GM12878 (cell line): ENCODE data around the gene MGLL. TPM values are rescaled to one million over a fixed set of nuclear protein-coding genes. Genes with fewer than 3 reads are reported as not detected.
A peak's percentile ranks its signal among the peaks of the same experiment; 100 is the strongest.

Experiments
- HDAC2 ChIP-seq: fragments of 200-600 bp; sonication (generic); IDR thresholded peaks from 2 replicates; pipeline ENCODE4 v1.6.1; 2017
- PAX5 ChIP-seq: IDR thresholded peaks from 2 replicates; pipeline ENCODE4 v1.6.1; 2011; ENCODE audit warnings: low read depth, low read length, borderline replicate concordance
- PAX8 ChIP-seq: fragments of 450-650 bp; IDR thresholded peaks from 2 replicates; pipeline ENCODE4 v1.6.1; 2017; ENCODE audit warnings: mild to moderate bottlenecking, moderate library complexity
- polyA plus RNA-seq, 11 experiments: library from polyadenylated mRNA; depleted of rRNA in 4 of 11; unstranded in 6 of 11; stranded (reverse) in 5 of 11; fragments of >200 nt; fragmentation: Nextera tagmentation in 4 of 11; fragmentation: Illumina TruSeq in 1 of 11; extraction: Ambion mirVana in 4 of 11; extraction: Trizol in 1 of 11; gene quantifications; 1 replicate in 1 of 11; 2 replicates in 10 of 11; pipeline versions ENCODE4 v1.2.1 to v1.2.3, GENCODE V29; 2011 to 2016; ENCODE audit warnings: inconsistent platforms in 2 of 11, missing spikeins in 2 of 11, low read depth in 1 of 11
- total RNA-seq, 4 experiments: library from RNA; depleted of rRNA in 3 of 4; stranded (reverse); fragments of >200 nt in 3 of 4; fragmentation: Illumina TruSeq in 1 of 4; extraction: Trizol in 1 of 4; gene quantifications; 2 replicates each; pipeline versions ENCODE4 v1.2.1 to v1.2.3, GENCODE V29; 2013 to 2021
- TF ChIP-seq, protein P1 (sequence below): IDR thresholded peaks from 2 replicates; pipeline ENCODE4 v1.6.1; 2011; ENCODE audit warnings: low read depth, low read length, improper control_type of control experiment, borderline replicate concordance
- TF ChIP-seq, protein P2 (sequence below): fragments of 450-650 bp; IDR thresholded peaks from 2 replicates; pipeline ENCODE4 v1.6.1; 2017; ENCODE audit warnings: antibody characterized with exemption, mild to moderate bottlenecking, moderate library complexity
- TF ChIP-seq, protein P3 (sequence below): fragments of 450-650 bp; IDR thresholded peaks from 2 replicates; pipeline ENCODE4 v1.6.1; 2017; ENCODE audit warnings: borderline replicate concordance
- TF ChIP-seq, protein P4 (sequence below): IDR thresholded peaks from 2 replicates; pipeline ENCODE4 v1.6.1; 2012; ENCODE audit warnings: mild to moderate bottlenecking, low read depth, low read length
- TF ChIP-seq, protein P5 (sequence below): fragments of 450-650 bp; IDR thresholded peaks from 2 replicates; pipeline ENCODE4 v1.6.1; 2017; ENCODE audit warnings: mild to moderate bottlenecking, moderate library complexity

The MGLL gene
- total and polyA plus RNA-seq, 10 of the 15 experiments (the other 5 are each of a cell fraction or from before 2014, with no cell fraction given): 44.9 to 177 (median 72.9) TPM

DNA sequence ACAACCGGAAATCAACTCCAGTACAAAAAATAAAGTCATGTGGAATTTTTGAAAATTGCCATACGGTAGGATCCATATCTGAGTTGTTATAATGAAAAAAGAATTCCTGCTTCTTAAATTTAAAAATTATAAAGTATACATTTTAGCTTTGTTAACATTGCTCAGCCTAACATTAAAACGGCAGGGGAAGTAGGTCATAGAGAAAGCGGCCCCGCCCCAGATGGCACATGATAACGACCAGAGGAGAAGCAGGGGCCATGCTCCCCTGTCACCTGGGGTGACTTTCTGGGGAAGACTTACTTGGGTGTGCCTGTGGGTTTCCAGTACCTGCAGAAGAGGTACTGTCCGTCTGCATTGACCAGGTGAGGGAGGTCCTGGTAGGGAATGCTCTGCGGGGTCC lies 921 bp downstream of the MGLL start (continued):
- TF ChIP-seq, protein P1, sequence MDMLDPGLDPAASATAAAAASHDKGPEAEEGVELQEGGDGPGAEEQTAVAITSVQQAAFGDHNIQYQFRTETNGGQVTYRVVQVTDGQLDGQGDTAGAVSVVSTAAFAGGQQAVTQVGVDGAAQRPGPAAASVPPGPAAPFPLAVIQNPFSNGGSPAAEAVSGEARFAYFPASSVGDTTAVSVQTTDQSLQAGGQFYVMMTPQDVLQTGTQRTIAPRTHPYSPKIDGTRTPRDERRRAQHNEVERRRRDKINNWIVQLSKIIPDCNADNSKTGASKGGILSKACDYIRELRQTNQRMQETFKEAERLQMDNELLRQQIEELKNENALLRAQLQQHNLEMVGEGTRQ: no peak
- TF ChIP-seq, protein P2, sequence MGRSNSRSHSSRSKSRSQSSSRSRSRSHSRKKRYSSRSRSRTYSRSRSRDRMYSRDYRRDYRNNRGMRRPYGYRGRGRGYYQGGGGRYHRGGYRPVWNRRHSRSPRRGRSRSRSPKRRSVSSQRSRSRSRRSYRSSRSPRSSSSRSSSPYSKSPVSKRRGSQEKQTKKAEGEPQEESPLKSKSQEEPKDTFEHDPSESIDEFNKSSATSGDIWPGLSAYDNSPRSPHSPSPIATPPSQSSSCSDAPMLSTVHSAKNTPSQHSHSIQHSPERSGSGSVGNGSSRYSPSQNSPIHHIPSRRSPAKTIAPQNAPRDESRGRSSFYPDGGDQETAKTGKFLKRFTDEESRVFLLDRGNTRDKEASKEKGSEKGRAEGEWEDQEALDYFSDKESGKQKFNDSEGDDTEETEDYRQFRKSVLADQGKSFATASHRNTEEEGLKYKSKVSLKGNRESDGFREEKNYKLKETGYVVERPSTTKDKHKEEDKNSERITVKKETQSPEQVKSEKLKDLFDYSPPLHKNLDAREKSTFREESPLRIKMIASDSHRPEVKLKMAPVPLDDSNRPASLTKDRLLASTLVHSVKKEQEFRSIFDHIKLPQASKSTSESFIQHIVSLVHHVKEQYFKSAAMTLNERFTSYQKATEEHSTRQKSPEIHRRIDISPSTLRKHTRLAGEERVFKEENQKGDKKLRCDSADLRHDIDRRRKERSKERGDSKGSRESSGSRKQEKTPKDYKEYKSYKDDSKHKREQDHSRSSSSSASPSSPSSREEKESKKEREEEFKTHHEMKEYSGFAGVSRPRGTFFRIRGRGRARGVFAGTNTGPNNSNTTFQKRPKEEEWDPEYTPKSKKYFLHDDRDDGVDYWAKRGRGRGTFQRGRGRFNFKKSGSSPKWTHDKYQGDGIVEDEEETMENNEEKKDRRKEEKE: no peak
- TF ChIP-seq, protein P3, sequence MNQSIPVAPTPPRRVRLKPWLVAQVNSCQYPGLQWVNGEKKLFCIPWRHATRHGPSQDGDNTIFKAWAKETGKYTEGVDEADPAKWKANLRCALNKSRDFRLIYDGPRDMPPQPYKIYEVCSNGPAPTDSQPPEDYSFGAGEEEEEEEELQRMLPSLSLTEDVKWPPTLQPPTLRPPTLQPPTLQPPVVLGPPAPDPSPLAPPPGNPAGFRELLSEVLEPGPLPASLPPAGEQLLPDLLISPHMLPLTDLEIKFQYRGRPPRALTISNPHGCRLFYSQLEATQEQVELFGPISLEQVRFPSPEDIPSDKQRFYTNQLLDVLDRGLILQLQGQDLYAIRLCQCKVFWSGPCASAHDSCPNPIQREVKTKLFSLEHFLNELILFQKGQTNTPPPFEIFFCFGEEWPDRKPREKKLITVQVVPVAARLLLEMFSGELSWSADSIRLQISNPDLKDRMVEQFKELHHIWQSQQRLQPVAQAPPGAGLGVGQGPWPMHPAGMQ: no peak
- TF ChIP-seq, protein P4, sequence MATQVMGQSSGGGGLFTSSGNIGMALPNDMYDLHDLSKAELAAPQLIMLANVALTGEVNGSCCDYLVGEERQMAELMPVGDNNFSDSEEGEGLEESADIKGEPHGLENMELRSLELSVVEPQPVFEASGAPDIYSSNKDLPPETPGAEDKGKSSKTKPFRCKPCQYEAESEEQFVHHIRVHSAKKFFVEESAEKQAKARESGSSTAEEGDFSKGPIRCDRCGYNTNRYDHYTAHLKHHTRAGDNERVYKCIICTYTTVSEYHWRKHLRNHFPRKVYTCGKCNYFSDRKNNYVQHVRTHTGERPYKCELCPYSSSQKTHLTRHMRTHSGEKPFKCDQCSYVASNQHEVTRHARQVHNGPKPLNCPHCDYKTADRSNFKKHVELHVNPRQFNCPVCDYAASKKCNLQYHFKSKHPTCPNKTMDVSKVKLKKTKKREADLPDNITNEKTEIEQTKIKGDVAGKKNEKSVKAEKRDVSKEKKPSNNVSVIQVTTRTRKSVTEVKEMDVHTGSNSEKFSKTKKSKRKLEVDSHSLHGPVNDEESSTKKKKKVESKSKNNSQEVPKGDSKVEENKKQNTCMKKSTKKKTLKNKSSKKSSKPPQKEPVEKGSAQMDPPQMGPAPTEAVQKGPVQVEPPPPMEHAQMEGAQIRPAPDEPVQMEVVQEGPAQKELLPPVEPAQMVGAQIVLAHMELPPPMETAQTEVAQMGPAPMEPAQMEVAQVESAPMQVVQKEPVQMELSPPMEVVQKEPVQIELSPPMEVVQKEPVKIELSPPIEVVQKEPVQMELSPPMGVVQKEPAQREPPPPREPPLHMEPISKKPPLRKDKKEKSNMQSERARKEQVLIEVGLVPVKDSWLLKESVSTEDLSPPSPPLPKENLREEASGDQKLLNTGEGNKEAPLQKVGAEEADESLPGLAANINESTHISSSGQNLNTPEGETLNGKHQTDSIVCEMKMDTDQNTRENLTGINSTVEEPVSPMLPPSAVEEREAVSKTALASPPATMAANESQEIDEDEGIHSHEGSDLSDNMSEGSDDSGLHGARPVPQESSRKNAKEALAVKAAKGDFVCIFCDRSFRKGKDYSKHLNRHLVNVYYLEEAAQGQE: no peak
- TF ChIP-seq PAX8 (no peak), HDAC2 (no peak), PAX5 (no peak)
- TF ChIP-seq, protein P5, sequence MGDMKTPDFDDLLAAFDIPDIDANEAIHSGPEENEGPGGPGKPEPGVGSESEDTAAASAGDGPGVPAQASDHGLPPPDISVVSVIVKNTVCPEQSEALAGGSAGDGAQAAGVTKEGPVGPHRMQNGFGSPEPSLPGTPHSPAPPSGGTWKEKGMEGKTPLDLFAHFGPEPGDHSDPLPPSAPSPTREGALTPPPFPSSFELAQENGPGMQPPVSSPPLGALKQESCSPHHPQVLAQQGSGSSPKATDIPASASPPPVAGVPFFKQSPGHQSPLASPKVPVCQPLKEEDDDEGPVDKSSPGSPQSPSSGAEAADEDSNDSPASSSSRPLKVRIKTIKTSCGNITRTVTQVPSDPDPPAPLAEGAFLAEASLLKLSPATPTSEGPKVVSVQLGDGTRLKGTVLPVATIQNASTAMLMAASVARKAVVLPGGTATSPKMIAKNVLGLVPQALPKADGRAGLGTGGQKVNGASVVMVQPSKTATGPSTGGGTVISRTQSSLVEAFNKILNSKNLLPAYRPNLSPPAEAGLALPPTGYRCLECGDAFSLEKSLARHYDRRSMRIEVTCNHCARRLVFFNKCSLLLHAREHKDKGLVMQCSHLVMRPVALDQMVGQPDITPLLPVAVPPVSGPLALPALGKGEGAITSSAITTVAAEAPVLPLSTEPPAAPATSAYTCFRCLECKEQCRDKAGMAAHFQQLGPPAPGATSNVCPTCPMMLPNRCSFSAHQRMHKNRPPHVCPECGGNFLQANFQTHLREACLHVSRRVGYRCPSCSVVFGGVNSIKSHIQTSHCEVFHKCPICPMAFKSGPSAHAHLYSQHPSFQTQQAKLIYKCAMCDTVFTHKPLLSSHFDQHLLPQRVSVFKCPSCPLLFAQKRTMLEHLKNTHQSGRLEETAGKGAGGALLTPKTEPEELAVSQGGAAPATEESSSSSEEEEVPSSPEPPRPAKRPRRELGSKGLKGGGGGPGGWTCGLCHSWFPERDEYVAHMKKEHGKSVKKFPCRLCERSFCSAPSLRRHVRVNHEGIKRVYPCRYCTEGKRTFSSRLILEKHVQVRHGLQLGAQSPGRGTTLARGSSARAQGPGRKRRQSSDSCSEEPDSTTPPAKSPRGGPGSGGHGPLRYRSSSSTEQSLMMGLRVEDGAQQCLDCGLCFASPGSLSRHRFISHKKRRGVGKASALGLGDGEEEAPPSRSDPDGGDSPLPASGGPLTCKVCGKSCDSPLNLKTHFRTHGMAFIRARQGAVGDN: peak; percentile 87
